Measurements from ENCODE around the gene RAB1A.
A peak's percentile ranks its signal among the peaks of the same experiment; 100 is the strongest.

- TF ChIP-seq TARDBP (IDR thresholded peaks at IDR 0.05; ENCODE audit: borderline replicate concordance) (no peak), CTCF (IDR thresholded peaks at IDR 0.05 in 2 of 3, conservative IDR thresholded peaks at IDR 0.05 in 1 of 3; ENCODE audit: control insufficient read depth in 2 of 3, extremely low read depth in 1 of 3, insufficient read depth in 1 of 3, low read depth in 3 of 3, low read length in 3 of 3) (peak; percentile 16 to 30 (median 24); a peak in 2 of 6 replicates), POLR2A (IDR thresholded peaks at IDR 0.05; ENCODE audit: low read depth, low read length) (no peak), JUND (IDR thresholded peaks at IDR 0.05; ENCODE audit: low read depth, low read length) (no peak), NFIC (IDR thresholded peaks at IDR 0.05; ENCODE audit: low read depth, low read length) (no peak), TCF12 (IDR thresholded peaks at IDR 0.05; ENCODE audit: low read depth, low read length) (no peak), EED (IDR thresholded peaks at IDR 0.05; ENCODE audit: low read depth) (no peak), NR2F1 (conservative IDR thresholded peaks at IDR 0.05) (no peak), RAD21 (IDR thresholded peaks at IDR 0.05; ENCODE audit: insufficient read depth, low read depth, low read length) (no peak; the same call in 1 of the 2 replicates), STAT1 (conservative IDR thresholded peaks at IDR 0.05) (no peak), JUNB (IDR thresholded peaks at IDR 0.05) (no peak)
These were observed 12.6 kb upstream of the RAB1A start for GRCh38 chr2:65142515-65142914.

Measured in GM12878 (cell line).